ENCODE results near the gene ARPC2. TPM values are rescaled to one million over a fixed set of nuclear protein-coding genes. Genes with fewer than 3 reads are reported as not detected.

ARPC2 gene
- total RNA-seq, 1 donor from 2014 or later, result 265 TPM

- H3K36me3 Mint-ChIP-seq (ENCODE audit: unreplicated experiment), result no peaks in the 10 kb centered on the region
Observed at GRCh38 chr2:218186876-218187275, 30.1 kb upstream of the ARPC2 start.

GRCh38 chr2:218187296-218188015 is 29.5 kb upstream of the ARPC2 start:
- Mint-ChIP-seq H3K27ac (ENCODE audit: unreplicated experiment) (no peak overlapping the region), H3K4me3 (ENCODE audit: unreplicated experiment) (no peak overlapping the region), H3K9me3 (ENCODE audit: unreplicated experiment) (no peaks in the 10 kb centered on the region), H3K27me3 (ENCODE audit: unreplicated experiment) (peaks cover 5% of the 10 kb centered on the region), H3K36me3 (ENCODE audit: unreplicated experiment) (no peaks in the 10 kb centered on the region), H3K4me1 (ENCODE audit: unreplicated experiment) (peaks cover 3% of the 10 kb centered on the region)
- no peak for TF ChIP-seq CTCF (IDR thresholded peaks at IDR 0.05)
- DNase-seq (ENCODE audit: extremely low spot score, unreplicated experiment), result no peak

More at GRCh38 chr2:218186876-218187275, 30.1 kb upstream of the ARPC2 start:
- no peak for DNase-seq (ENCODE audit: extremely low spot score, unreplicated experiment)
- Mint-ChIP-seq H3K4me3 (ENCODE audit: unreplicated experiment) (no peak overlapping the region), H3K27ac (ENCODE audit: unreplicated experiment) (no peak overlapping the region), H3K4me1 (ENCODE audit: unreplicated experiment) (peaks cover 3% of the 10 kb centered on the region), H3K27me3 (ENCODE audit: unreplicated experiment) (peaks cover 5% of the 10 kb centered on the region), H3K9me3 (ENCODE audit: unreplicated experiment) (no peaks in the 10 kb centered on the region)
- no peak for TF ChIP-seq CTCF (IDR thresholded peaks at IDR 0.05)

- H3K27me3 Mint-ChIP-seq (ENCODE audit: unreplicated experiment), result peaks cover 4% of the 10 kb centered on the region
- peaks cover 3% of the 10 kb centered on the region for H3K4me1 Mint-ChIP-seq (ENCODE audit: unreplicated experiment)
- no peak for DNase-seq (ENCODE audit: extremely low spot score, unreplicated experiment)
- no peaks in the 10 kb centered on the region for H3K36me3 Mint-ChIP-seq (ENCODE audit: unreplicated experiment)
- no peak for TF ChIP-seq CTCF (IDR thresholded peaks at IDR 0.05)
- no peaks in the 10 kb centered on the region for H3K9me3 Mint-ChIP-seq (ENCODE audit: unreplicated experiment)
- H3K27ac Mint-ChIP-seq (ENCODE audit: unreplicated experiment), result no peak overlapping the region
- no peak overlapping the region for H3K4me3 Mint-ChIP-seq (ENCODE audit: unreplicated experiment)
Observed at GRCh38 chr2:218188528-218188927, 28.5 kb upstream of the ARPC2 start.

- Mint-ChIP-seq H3K36me3 (ENCODE audit: unreplicated experiment) (no peaks in the 10 kb centered on the region), H3K9me3 (ENCODE audit: unreplicated experiment) (no peaks in the 10 kb centered on the region), H3K4me3 (ENCODE audit: unreplicated experiment) (no peak overlapping the region), H3K27me3 (ENCODE audit: unreplicated experiment) (peaks cover 12% of the 10 kb centered on the region), H3K27ac (ENCODE audit: unreplicated experiment) (no peak overlapping the region), H3K4me1 (ENCODE audit: unreplicated experiment) (no peaks in the 10 kb centered on the region)
- no peak for DNase-seq (ENCODE audit: extremely low spot score, unreplicated experiment)
- no peak for TF ChIP-seq CTCF (IDR thresholded peaks at IDR 0.05)
Observed at GRCh38 chr2:218192902-218193430, 24.0 kb upstream of the ARPC2 start.

GRCh38 chr2:218193701-218194100 is 23.3 kb upstream of the ARPC2 start:
- H3K4me1 Mint-ChIP-seq (ENCODE audit: unreplicated experiment), result no peaks in the 10 kb centered on the region
- no peaks in the 10 kb centered on the region for H3K9me3 Mint-ChIP-seq (ENCODE audit: unreplicated experiment)
- peaks cover 20% of the 10 kb centered on the region for H3K27me3 Mint-ChIP-seq (ENCODE audit: unreplicated experiment)
- no peak for DNase-seq (ENCODE audit: extremely low spot score, unreplicated experiment)
- H3K36me3 Mint-ChIP-seq (ENCODE audit: unreplicated experiment), result no peaks in the 10 kb centered on the region
- no peak overlapping the region for H3K27ac Mint-ChIP-seq (ENCODE audit: unreplicated experiment)
- H3K4me3 Mint-ChIP-seq (ENCODE audit: unreplicated experiment), result no peak overlapping the region
- no peak for TF ChIP-seq CTCF (IDR thresholded peaks at IDR 0.05)
